Measurements from ENCODE around the gene CYFIP1. TPM values are rescaled to one million over a fixed set of nuclear protein-coding genes. Genes with fewer than 3 reads are reported as not detected.

Gene CYFIP1
- total and polyA plus RNA-seq, 7 experiments from 2014 or later: 0.40 to 37.8 (median 10.0) TPM

DNA sequence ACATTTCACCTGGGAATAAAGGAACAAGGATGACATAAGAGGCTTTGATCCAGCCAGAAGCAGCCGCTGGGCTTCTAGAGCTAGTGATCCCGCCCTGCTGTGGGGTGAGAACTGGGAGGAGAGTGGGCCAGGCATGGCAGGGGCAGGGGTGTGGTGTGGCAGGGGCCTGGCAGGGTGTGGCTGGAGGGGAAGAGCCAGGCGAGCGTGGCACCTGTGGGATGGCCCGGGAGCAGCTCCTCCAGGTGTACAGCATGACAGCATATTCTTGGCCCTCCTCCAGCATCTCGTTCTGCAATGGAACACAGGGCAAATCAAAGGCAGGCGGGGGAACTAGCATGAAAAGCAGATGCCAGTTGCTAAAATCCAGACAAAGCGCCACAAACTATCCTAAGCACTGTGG, 35.5 kb downstream of the CYFIP1 start:
- Histone ChIP-seq H3K4me3 (ENCODE audit: low read length) (no peak overlapping the region), H3K9me3 (ENCODE audit: control insufficient read depth in 2 of 3, low read length in 3 of 3) (no peaks in the 10 kb centered on the region), H3K27ac (ENCODE audit: low read depth, low read length) (no peak overlapping the region), H3K27me3 (ENCODE audit: control insufficient read depth in 2 of 2, insufficient read depth in 2 of 2, low read length in 2 of 2) (no peaks in the 10 kb centered on the region), H3K4me1 (ENCODE audit: control insufficient read depth in 2 of 2, insufficient read depth in 2 of 2, low read length in 2 of 2) (no peaks in the 10 kb centered on the region), H3K36me3 (ENCODE audit: control insufficient read depth in 2 of 3, insufficient read depth in 3 of 3, low read length in 3 of 3) (no peaks in the 10 kb centered on the region)
- peaks cover 0 to 5% (median 0%) of the 10 kb centered on the region in 5 donors for H3K36me3 Mint-ChIP-seq
- no peak overlapping the region for H3K27ac Mint-ChIP-seq
- DNase-seq (no peak), ATAC-seq (no peak)
- peaks cover 0 to 15% (median 4%) of the 10 kb centered on the region in 5 donors for H3K27me3 Mint-ChIP-seq
- ChIA-PET CTCF (no interaction called here), POLR2A (no interaction called here)
- no peak overlapping the region for H3K4me3 Mint-ChIP-seq
- intact Hi-C loops (cut with micrococcal nuclease): no loop called here
- no peaks in the 10 kb centered on the region for H3K9me3 Mint-ChIP-seq
- H3K4me1 Mint-ChIP-seq: peaks cover 5 to 13% (median 11%) of the 10 kb centered on the region in 7 donors

DNA sequence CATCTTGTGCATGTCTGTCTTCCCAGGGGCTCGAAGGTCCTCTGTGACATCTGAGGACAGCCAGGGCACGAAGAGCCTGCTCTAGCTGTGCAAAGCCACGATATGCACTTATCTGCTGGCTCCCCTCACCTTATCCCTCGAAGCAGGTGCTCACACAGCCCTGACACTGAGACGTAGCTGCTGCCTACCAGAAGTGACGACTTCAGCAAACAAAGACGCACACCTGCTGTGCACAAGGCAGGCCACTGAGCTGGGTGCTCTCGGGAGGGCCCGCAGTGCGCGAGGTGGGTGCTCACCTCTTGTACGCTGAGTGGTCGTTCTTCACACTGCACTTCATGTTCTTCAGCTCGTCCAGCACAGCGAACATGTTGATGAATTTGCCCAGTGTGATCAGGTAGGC, 37.3 kb downstream of the CYFIP1 start:
- no peaks in the 10 kb centered on the region for H3K9me3 ChIP-seq (ENCODE audit: control insufficient read depth in 2 of 3, low read length in 3 of 3)
- intact Hi-C loops (cut with micrococcal nuclease): no loop called here
- H3K4me1 ChIP-seq (ENCODE audit: control insufficient read depth in 2 of 2, insufficient read depth in 2 of 2, low read length in 2 of 2): no peaks in the 10 kb centered on the region
- H3K4me3 Mint-ChIP-seq: no peak overlapping the region
- H3K27ac ChIP-seq (ENCODE audit: low read depth, low read length): no peak overlapping the region
- peaks cover 0 to 8% (median 0%) of the 10 kb centered on the region in 5 donors for H3K27me3 Mint-ChIP-seq
- H3K27me3 ChIP-seq (ENCODE audit: control insufficient read depth in 2 of 2, insufficient read depth in 2 of 2, low read length in 2 of 2): no peaks in the 10 kb centered on the region
- H3K4me1 Mint-ChIP-seq: no peaks in the 10 kb centered on the region
- no peak for ATAC-seq
- H3K4me3 ChIP-seq (ENCODE audit: low read length): no peak overlapping the region
- no peak overlapping the region for H3K27ac Mint-ChIP-seq
- CTCF ChIA-PET: no interaction called here
- POLR2A ChIA-PET: no interaction called here
- H3K9me3 Mint-ChIP-seq: no peaks in the 10 kb centered on the region
- no peaks in the 10 kb centered on the region for H3K36me3 ChIP-seq (ENCODE audit: control insufficient read depth in 2 of 3, insufficient read depth in 3 of 3, low read length in 3 of 3)
- H3K36me3 Mint-ChIP-seq: peaks cover 0 to 5% (median 0%) of the 10 kb centered on the region in 5 donors
- DNase-seq: no peak

GRCh38 chr15:22942306-22942855, 37.8 kb downstream of the CYFIP1 start:
- H3K4me1 Mint-ChIP-seq: no peaks in the 10 kb centered on the region
- H3K27ac ChIP-seq (ENCODE audit: low read depth, low read length): no peak overlapping the region
- intact Hi-C loops (cut with micrococcal nuclease): no loop called here
- no peak overlapping the region for H3K27ac Mint-ChIP-seq
- no peak overlapping the region for H3K4me3 Mint-ChIP-seq
- peaks cover 0 to 8% (median 0%) of the 10 kb centered on the region in 5 donors for H3K27me3 Mint-ChIP-seq
- no peak overlapping the region for H3K4me3 ChIP-seq (ENCODE audit: low read length)
- POLR2A ChIA-PET: no interaction called here
- H3K4me1 ChIP-seq (ENCODE audit: control insufficient read depth in 2 of 2, insufficient read depth in 2 of 2, low read length in 2 of 2): no peaks in the 10 kb centered on the region
- no peaks in the 10 kb centered on the region for H3K9me3 ChIP-seq (ENCODE audit: control insufficient read depth in 2 of 3, low read length in 3 of 3)
- ATAC-seq: no peak
- no peaks in the 10 kb centered on the region for H3K27me3 ChIP-seq (ENCODE audit: control insufficient read depth in 2 of 2, insufficient read depth in 2 of 2, low read length in 2 of 2)
- no peaks in the 10 kb centered on the region for H3K36me3 ChIP-seq (ENCODE audit: control insufficient read depth in 2 of 3, insufficient read depth in 3 of 3, low read length in 3 of 3)
- no peaks in the 10 kb centered on the region for H3K9me3 Mint-ChIP-seq
- H3K36me3 Mint-ChIP-seq: peaks cover 0 to 5% (median 0%) of the 10 kb centered on the region in 5 donors
- no peak for DNase-seq
- CTCF ChIA-PET: no interaction called here

DNA sequence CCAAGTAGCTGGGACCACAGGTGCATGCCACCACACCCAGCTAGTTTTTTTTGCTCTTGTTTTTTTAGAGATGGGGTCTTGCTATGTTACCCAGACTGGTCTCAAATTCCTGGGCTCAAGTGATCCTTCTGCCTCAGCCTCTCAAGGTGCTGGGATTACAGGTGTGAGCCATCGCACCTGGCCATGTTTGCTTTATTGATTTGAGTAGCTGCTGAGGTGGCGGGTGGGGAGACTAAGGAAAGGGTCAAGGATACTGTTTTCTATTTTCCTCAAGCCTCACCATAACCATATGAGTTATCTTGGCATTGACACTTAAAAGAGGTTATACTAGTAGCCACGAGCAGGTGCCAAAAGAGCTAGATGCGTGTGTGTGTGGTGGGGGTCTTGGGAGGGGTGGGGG, 39.0 kb downstream of the CYFIP1 start:
- no peak for DNase-seq
- no peak overlapping the region for H3K4me3 Mint-ChIP-seq
- no peak for ATAC-seq
- intact Hi-C loops (cut with micrococcal nuclease): no loop called here
- Histone ChIP-seq H3K4me1 (ENCODE audit: control insufficient read depth in 2 of 2, insufficient read depth in 2 of 2, low read length in 2 of 2) (no peaks in the 10 kb centered on the region), H3K4me3 (ENCODE audit: low read length) (no peak overlapping the region), H3K27ac (ENCODE audit: low read depth, low read length) (no peak overlapping the region), H3K36me3 (ENCODE audit: control insufficient read depth in 2 of 3, insufficient read depth in 3 of 3, low read length in 3 of 3) (no peaks in the 10 kb centered on the region), H3K9me3 (ENCODE audit: control insufficient read depth in 2 of 3, low read length in 3 of 3) (no peaks in the 10 kb centered on the region), H3K27me3 (ENCODE audit: control insufficient read depth in 2 of 2, insufficient read depth in 2 of 2, low read length in 2 of 2) (no peaks in the 10 kb centered on the region)
- ChIA-PET CTCF (no interaction called here), POLR2A (no interaction called here)
- H3K9me3 Mint-ChIP-seq: no peaks in the 10 kb centered on the region
- no peak overlapping the region for H3K27ac Mint-ChIP-seq
- peaks cover 0 to 11% (median 0%) of the 10 kb centered on the region in 7 donors for H3K4me1 Mint-ChIP-seq
- H3K27me3 Mint-ChIP-seq: no peaks in the 10 kb centered on the region
- peaks cover 0 to 5% (median 0%) of the 10 kb centered on the region in 5 donors for H3K36me3 Mint-ChIP-seq

- Histone ChIP-seq H3K4me3 (ENCODE audit: low read length) (no peak overlapping the region), H3K4me1 (ENCODE audit: control insufficient read depth in 2 of 2, insufficient read depth in 2 of 2, low read length in 2 of 2) (no peaks in the 10 kb centered on the region), H3K9me3 (ENCODE audit: control insufficient read depth in 2 of 3, low read length in 3 of 3) (no peaks in the 10 kb centered on the region), H3K36me3 (ENCODE audit: control insufficient read depth in 2 of 3, insufficient read depth in 3 of 3, low read length in 3 of 3) (no peaks in the 10 kb centered on the region), H3K27me3 (ENCODE audit: control insufficient read depth in 2 of 2, insufficient read depth in 2 of 2, low read length in 2 of 2) (no peaks in the 10 kb centered on the region), H3K27ac (ENCODE audit: low read depth, low read length) (no peak overlapping the region)
- no peak overlapping the region for H3K27ac Mint-ChIP-seq
- peaks cover 0 to 5% (median 0%) of the 10 kb centered on the region in 5 donors for H3K36me3 Mint-ChIP-seq
- ChIA-PET POLR2A (no interaction called here), CTCF (no interaction called here)
- no peak overlapping the region for H3K4me3 Mint-ChIP-seq
- intact Hi-C loops (cut with micrococcal nuclease): no loop called here
- no peaks in the 10 kb centered on the region for H3K27me3 Mint-ChIP-seq
- no peak for DNase-seq
- peaks cover 0 to 15% (median 0%) of the 10 kb centered on the region in 7 donors for H3K4me1 Mint-ChIP-seq
- no peak for ATAC-seq
- no peaks in the 10 kb centered on the region for H3K9me3 Mint-ChIP-seq
Measured at GRCh38 chr15:22939652-22940061, 40.5 kb downstream of the CYFIP1 start.

DNA sequence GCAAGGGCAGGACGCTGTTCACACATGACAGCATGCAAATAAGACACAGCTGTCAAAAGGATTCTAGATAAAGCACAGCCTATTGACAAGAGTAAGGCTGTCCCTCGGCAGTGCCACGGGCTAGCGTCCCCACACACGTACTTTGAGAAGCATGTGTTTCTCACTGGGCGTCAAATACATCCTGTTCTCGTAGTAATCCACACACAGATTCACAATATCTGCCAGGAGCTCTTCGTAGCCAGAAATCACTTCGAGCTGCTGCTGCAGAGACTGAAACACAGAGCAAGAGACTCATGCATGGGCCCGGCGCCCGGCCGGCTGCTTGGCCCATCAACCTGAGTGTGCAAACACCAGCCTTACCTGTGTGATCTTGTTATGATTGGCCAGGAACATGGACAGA, 41.1 kb downstream of the CYFIP1 start:
- Mint-ChIP-seq H3K4me1 (peaks cover 0 to 15% (median 0%) of the 10 kb centered on the region in 7 donors), H3K9me3 (no peaks in the 10 kb centered on the region), H3K4me3 (no peak overlapping the region), H3K27me3 (no peaks in the 10 kb centered on the region), H3K36me3 (peaks cover 0 to 5% (median 0%) of the 10 kb centered on the region in 5 donors), H3K27ac (no peak overlapping the region)
- no peaks in the 10 kb centered on the region for H3K9me3 ChIP-seq (ENCODE audit: control insufficient read depth in 2 of 3, low read length in 3 of 3)
- DNase-seq: no peak
- ATAC-seq: no peak
- intact Hi-C loops (cut with micrococcal nuclease): no loop called here
- no peaks in the 10 kb centered on the region for H3K27me3 ChIP-seq (ENCODE audit: control insufficient read depth in 2 of 2, insufficient read depth in 2 of 2, low read length in 2 of 2)
- H3K36me3 ChIP-seq (ENCODE audit: control insufficient read depth in 2 of 3, insufficient read depth in 3 of 3, low read length in 3 of 3): no peaks in the 10 kb centered on the region
- no peak overlapping the region for H3K4me3 ChIP-seq (ENCODE audit: low read length)
- no peaks in the 10 kb centered on the region for H3K4me1 ChIP-seq (ENCODE audit: control insufficient read depth in 2 of 2, insufficient read depth in 2 of 2, low read length in 2 of 2)
- POLR2A ChIA-PET: no interaction called here
- no peak overlapping the region for H3K27ac ChIP-seq (ENCODE audit: low read depth, low read length)
- CTCF ChIA-PET: no interaction called here

- intact Hi-C loops (cut with micrococcal nuclease): no loop called here
- H3K4me1 Mint-ChIP-seq: peaks cover 0 to 15% (median 0%) of the 10 kb centered on the region in 7 donors
- CTCF ChIA-PET: no interaction called here
- no peak overlapping the region for H3K4me3 ChIP-seq (ENCODE audit: low read length)
- peak overlapping the region in 1 of 10 donors; percentile 27 for H3K4me3 Mint-ChIP-seq
- no peak for DNase-seq
- ATAC-seq: no peak
- no peaks in the 10 kb centered on the region for H3K27me3 Mint-ChIP-seq
- no peaks in the 10 kb centered on the region for H3K9me3 Mint-ChIP-seq
- no peaks in the 10 kb centered on the region for H3K4me1 ChIP-seq (ENCODE audit: control insufficient read depth in 2 of 2, insufficient read depth in 2 of 2, low read length in 2 of 2)
- H3K9me3 ChIP-seq (ENCODE audit: control insufficient read depth in 2 of 3, low read length in 3 of 3): no peaks in the 10 kb centered on the region
- H3K27me3 ChIP-seq (ENCODE audit: control insufficient read depth in 2 of 2, insufficient read depth in 2 of 2, low read length in 2 of 2): no peaks in the 10 kb centered on the region
- peak overlapping the region in 2 of 9 donors; percentile 6 to 10 for H3K27ac Mint-ChIP-seq
- H3K27ac ChIP-seq (ENCODE audit: low read depth, low read length): no peak overlapping the region
- H3K36me3 ChIP-seq (ENCODE audit: control insufficient read depth in 2 of 3, insufficient read depth in 3 of 3, low read length in 3 of 3): no peaks in the 10 kb centered on the region
- no peaks in the 10 kb centered on the region for H3K36me3 Mint-ChIP-seq
- POLR2A ChIA-PET: no interaction called here
Measured at GRCh38 chr15:22936577-22937472, 43.3 kb downstream of the CYFIP1 start.

Measured in naive thymus-derived CD4-positive, alpha-beta T cell (primary cell).